CD4-positive, alpha-beta T cell treated with Interferon gamma for 1 hour (primary cell): ENCODE results near the gene CDH10.

ENCODE experiments used
- DNase-seq: peaks from one replicate; pipeline ENCODE4 v3.0.0-alpha.2; 2020

Gene CDH10

DNA sequence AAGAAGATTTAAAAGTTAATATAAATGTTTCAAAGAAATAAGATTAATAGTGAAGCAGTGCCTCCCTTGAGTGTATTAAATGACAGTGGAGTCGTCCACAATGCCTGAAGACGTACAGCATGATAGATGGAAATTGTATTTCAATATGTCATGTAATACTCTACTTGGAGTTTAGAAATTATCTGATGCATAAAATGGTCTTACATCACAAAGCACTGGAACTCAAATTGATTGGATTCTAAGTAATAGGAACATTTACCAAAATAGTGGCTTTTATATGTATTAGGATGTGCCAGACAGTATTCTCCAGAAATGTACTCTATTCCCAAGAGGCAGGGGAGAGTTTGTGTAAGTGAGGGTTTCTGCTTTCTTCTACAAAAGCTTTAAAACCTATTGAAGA, 49.4 kb downstream of the CDH10 start:
- DNase-seq, result no peak

DNA sequence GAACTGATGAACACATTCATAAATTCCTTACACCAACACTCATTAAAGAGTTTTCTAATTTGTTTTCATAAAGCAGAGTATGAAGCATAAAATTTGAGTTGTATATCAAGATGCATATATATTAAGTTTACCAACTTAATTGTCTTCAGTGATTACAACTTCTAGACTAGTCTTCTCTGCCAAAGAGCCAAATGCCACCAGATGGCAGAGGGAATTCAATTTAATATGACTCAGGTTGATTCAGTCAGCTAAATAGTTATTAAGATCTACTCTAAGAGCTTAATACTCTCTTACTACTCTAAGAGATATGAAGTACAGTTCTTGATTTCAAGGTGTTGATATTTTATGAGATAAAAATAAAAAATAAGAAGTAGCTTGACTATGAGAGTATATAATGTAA, 53.4 kb downstream of the CDH10 start:
- no peak for DNase-seq

DNA sequence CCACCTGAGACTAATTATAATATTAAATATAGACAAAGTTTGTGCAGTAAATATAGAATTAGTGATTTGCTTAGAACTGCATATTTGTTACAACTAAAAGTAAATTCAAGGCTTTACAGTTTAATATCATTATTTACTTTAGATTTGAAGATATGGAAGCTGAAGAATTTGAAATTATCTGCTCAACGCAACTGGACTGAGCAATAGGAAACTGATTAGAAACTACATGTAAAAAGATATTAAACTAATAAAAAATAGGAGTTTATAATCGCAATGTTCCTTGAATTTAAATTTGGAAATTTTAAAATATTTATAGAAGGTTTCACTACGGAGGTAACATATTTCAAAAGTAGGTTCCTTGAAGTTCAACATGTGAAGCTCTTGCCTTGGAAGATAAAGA, 55.2 kb downstream of the CDH10 start:
- DNase-seq, result no peak

DNA sequence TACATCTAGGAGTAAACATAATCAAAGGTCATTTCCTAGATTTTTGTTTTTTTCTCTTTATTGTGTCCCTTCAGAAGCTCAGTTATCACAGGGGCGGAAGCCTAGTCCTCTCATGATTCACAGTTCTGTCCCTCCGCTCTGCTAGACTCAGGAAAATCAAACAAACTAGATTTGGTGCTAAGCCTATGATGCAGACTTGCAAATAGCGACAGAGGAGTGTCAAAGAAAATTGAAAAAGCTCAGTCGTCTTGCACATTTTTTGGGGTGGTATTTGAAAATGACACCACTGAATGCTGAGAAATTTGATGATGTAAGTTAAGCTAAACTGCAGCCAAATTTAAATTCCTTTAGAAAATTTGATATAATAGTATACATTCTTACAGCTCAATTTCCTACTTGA, 59.0 kb downstream of the CDH10 start:
- no peak for DNase-seq

DNA sequence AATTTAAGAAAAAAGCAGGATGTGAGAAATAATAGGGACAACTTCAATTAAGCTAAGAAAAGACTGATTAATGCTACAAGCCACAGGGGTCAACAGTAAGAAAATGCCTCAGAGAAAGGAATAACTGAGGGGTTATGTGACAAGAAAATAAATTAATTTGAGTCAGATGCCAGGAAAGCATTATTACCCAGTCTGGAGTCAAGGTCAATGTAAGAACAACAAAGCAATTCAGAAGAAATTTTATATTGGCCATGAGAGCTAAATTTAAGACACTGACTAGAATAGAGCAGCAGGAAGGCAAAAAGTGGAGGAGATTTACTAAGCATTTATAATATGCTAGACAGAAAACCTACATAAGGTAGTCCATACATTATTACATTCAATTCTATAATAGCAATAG, 73.5 kb downstream of the CDH10 start:
- no peak for DNase-seq

DNA sequence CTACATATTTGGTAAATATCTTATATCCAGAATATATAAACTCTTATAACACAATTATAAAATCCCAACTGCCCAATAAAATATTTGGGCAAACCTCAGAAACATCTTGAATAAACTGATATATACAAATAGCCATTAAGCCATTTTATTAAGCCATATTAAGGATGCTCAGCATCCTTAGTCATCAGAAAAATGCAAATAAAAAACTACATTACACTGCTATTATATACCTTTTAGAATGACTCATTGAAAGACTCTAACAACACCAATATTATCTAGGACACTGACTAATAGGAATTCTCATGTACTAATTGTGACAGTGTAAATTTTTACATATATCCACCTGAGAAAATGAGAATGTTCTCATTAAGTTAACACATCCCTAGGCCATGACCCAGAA, 77.8 kb downstream of the CDH10 start:
- DNase-seq, result no peak

DNA sequence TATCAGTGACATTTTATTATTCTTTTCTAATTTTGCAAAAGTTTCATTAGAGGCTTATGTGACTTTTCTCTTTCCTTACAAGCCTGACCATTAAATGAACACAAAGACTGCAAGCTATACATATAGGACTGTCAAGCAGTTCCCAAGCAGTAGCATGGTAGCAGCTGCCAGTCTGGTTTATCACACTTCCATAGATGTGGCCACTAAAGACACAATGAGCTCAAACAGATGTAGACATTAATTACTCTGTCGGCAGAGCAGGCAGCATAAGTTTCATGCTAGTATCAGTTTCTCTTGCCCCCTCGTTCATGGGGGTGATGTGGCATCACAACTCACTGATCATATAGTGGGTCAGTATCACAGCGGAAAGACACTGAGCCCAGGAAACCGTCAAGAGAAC, 89.5 kb downstream of the CDH10 start:
- DNase-seq, result no peak

DNA sequence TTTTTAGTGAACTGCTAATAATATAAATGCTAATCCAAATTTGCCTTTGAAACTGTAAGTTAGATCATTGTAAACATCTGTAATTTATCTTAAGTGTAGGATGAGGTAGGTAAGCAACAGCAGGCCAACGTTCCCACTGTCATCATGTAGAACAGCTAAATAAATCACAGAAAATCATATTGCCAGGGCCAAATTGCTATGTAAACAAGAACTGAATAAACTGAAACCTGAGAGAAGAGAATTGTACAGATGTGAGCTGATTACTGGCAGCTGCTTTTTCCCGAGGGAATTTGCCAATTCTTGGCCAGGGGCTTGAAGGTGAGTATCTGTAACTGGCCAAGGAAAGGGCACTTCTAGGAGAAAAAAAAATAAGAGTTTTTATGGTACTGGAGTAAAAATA, 97.6 kb downstream of the CDH10 start:
- no peak for DNase-seq

DNA sequence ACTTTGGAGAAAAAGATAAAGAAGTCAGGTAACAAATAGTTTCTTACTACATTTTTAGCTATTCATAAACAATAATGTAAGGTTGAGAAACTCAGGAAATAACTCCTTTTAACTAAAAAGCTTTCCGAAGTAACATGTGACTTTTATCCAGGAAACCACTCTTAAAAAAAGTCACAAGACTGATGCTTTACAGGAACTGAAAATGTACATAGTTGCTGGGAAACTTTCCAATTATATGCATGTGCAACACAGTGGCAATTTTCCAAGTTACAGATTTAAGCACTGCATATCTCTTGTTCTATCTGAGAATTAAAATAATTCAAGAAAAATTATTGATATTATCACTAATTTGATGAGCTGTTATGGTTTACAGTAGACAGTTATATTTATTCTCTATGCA, 105.2 kb downstream of the CDH10 start:
- no peak for DNase-seq

DNA sequence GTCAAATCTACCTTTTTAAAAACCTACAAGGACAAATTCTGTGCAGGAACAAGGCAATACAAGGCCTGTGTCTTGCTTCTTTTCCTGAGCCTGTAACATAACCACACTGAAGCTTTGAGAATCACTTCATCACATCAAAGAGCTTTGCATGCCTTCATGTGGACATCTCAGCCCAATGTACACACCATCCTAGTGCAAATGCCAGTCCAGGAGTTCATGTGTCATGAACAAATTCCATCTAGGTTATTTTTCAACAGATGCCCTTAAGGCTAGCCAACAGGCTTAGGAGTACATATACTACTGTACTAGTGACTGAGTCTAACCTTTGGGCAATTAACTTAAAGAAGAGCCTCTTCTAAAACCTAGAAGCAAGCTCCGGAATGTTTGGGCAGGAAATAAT, 106.4 kb downstream of the CDH10 start:
- no peak for DNase-seq

DNA sequence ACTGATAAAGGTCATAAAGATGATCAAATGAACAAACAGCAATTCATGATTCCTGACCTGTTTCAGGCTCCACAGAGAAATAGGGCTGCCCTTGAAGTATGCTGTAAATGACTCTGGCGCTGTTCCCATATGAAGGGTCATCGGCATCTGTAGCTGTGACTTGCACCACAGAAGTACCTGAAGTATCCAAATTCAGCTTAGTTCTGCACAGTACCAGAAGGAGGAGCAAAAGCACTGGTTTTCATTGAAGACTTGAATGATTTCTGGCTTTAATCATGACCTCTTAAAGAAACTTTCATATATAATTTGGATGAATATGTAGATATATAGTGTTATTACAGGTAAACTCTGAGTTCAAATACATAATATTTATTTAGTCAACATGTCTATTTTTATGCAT, 109.1 kb downstream of the CDH10 start:
- no peak for DNase-seq

DNA sequence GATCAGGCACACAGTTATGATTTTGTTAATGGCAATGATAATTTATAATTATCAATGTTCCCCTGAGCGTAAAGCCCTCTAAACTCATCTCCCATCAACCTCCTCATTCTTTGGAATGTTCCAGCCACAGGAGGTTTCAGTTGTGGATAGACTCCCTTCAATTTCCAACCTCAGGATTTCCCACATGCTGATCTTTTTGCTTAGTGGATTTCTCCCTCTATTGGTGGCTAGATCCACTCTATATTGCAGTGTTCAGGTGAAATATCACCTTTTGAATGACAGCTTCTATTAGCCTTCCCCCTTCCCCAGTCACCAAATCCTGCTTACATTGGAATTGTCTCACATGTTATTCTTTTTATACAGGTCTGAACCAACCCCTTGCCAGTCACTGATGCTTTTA, 113.9 kb downstream of the CDH10 start:
- DNase-seq, result no peak

DNA sequence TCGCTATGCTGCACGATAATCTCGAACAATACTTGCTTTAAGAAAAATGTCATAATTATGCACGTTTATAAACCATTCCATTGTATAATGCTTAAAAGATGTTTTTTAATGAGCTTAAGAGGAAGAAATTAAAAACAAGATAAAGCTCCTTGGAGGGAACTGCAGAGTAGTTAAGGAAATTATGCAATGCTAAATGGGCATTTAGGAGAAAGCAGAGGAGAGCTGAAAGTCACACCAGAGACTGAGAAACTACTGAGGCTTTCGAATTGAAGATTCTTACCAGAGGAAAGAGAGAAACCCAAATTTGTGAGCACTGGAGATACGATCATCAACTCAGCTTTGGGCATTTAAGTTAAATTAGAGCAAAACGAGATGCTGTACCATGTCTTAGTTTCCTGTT, 119.4 kb downstream of the CDH10 start:
- DNase-seq, result no peak

DNA sequence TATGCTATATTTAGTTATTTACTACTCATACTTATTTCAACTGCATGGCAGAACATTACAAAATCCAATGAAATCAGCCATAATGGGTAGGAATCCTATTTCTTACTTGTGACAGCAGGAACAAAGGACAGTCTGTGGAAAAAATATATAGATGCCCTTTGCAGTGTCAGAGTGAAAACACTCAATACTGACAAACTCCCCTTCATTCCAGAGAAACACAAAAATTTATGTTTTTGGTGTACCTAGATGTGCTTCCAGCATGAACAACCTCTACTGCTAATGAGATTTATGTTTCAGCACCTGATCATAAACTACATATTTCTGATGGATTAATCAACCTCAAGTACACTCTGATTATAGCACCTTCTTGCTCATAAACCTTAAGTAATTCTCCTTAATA, 132.4 kb downstream of the CDH10 start:
- no peak for DNase-seq

DNA sequence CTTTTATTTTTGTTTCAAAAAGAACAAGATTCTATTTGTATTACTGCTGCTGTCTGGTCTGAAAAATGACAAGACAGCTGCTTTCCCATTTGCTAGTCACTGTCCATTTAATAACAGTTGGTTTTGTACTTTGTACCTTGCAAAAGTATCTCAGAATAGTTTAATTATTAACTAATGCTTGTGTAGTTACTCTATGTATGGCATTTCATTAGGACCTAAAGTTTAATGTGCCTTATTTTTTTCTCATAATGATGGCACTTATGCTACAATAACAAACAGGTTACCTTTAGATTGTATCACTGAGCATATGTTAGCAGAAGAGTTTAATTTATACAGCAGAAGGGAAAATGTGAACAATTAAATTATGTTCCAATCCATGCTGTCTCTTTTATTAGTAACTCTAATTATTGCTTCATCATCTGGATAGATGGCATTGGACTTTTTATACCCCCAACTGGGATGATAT, 134.2 kb downstream of the CDH10 start:
- DNase-seq, result no peak

DNA sequence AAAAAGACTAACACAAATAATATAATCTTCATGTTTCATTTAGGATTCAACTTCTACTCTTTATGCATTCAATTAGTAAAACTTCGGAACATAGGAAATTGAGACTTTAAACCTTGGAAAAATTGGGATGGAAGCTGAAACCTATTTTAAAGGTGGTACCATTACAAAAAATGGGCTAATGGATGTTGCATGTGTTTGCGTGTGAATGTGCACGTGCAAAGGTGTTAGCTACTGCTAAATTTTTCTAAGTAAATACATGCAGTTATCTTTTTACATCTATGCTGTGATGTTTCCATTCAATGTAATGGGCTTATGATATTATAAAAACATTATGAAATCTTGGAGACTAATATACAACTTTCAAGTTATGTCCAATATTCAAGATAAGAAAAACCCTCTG, 134.8 kb downstream of the CDH10 start:
- no peak for DNase-seq

DNA sequence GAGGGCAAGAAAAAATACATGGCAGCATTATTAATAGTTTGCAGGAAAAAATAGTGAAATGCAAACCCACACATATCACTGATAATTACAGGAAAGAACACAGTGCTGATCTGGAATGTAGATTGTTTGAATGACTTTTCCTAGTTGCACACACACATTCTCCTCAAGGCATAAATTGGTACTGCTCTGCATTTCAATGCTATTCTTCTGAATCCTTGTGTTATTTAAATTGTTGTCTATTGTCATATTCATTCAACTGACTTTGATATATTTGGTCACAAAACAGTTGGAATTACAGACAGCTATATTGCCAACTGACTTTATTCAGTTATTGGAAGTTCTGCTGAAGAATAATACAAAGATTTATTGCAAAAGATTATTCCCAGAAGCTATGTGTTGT, 139.5 kb downstream of the CDH10 start:
- no peak for DNase-seq

DNA sequence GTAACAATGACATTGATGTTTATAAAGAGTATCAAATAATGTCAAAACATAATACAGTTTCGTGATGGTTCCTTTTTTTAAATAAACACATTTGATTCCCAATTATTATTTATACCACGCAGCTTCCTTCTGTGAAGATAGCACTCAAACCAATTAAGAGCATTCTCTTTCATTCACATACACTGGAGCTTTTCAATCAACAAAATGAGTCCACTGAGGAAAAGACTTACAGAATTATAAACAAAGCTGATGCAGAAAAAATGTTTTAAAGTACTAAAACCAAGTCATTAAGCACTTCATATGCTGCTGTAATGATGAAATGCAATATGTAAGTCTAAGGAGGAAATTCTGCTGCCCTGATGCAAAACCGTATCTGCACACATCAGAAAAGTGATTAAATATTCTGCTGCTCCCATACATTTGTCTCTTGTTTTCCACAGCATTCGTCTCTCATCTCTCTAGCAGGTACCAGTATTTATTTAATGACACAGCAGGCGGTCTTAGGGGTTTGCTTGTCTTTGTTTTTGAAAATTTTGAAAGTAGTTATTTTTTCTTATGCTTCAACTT, 147.1 kb downstream of the CDH10 start:
- DNase-seq, result no peak

DNA sequence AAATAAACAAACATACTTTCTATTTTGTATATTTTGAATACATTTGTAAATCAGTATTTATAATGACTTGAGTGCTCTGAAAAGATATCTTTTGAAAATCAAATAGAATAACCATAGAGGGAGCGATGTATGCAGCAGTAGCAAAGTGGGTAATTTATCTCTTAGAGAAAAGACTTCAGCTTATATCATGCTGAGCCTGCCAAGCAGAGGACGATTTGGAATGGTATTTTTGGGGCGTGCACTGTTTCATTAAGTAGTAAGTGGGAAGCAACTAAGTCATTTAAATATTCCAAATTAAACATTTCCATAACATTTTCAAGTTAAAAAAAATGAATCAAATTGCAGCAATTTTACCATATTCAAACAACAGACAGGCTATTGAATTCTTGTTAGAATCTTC, 147.6 kb downstream of the CDH10 start:
- no peak for DNase-seq

DNA sequence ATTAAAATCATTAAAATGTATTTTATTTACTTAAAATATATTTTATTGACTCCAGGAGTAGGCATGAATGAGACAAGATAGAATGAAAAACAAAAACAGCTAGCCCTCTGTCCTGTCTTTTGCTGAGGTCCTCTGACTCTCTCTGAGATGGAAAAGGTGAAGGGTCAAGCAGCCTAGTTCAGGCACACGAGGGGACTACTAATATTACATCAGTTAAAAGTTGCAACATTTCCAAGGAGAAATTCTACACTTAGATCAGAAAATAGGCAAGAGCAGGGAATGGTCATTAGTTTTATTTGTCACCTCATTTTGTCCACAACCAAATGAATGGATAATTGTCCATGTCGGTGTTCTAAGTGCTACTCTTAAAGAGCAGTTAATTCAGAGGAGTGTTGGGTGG, 148.5 kb downstream of the CDH10 start:
- no peak for DNase-seq

DNA sequence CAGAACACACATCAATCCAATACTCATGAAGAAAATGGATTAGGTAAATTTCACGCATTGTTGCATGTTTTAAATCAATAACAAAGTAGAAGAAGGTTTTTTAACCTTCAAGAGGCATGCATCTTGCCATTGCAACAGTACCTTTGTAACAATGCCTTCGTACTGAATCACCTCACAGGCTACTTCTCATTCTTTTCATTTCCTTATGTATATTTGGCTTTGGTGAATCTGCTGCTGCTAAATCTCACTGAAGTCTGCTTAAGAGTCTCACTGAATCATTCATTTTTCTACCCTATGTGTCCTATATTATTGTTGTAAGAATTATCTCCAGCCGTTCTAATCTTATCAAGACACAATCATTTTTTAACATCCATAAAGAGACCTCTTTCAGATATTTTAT, 152.5 kb downstream of the CDH10 start:
- no peak for DNase-seq

DNA sequence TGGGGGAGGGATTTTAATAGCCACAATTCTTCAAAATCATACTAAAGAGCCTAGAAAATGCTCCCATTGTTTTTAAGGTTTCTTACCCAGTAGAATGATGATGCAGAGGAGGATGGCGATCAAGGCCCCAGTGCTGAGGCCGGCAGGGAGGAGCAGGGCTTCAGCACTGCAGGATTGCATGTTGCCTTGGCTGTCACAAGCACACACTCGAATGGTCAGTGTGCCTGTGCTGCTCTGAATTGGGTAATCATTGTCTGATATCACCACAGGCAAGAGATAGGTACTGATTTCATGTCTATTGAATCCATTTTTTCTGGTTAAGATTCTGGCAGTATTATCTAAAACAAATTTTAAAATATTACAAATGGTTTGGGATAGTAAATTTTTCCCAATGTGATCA, 153.3 kb downstream of the CDH10 start:
- DNase-seq, result no peak

DNA sequence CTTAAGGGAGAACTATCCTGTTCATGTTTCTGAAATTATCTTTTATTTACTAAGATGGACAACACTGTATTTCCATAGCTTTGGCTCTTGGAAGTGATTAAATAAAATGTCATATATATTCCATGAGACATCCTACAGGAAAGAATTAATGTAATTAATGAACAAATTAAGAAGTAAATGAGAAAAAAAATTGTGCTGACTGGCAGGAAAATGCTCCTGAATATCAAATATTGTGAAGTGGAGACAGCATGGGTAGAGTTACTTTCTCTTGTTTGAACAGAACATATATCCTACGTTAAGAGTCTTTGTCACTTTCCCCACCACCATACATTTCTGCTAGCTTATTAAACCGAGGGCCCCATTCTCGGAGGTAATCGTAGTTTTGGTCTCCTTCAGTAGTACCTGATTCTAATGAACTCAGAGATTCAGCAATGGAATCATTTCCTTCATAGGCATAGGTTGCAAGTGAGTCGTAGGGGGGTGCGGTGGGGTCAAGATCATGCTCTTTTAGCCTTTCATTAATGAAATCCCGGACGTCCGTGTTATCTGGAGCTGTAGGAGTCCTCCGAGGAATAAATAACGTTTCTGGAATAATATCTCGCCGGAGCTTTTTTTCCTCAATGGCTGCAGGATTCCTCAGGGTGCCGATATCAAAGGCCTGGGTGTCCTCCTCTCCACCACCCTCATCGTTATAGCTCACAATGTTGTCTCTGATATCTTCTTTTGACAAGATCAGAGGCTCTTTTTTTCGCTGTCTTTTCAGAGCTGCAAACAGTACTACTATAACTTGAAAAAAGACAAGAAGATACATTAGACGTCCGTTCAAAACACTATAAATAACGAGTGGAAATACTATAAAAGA, 157.2 kb downstream of the CDH10 start:
- no peak for DNase-seq

DNA sequence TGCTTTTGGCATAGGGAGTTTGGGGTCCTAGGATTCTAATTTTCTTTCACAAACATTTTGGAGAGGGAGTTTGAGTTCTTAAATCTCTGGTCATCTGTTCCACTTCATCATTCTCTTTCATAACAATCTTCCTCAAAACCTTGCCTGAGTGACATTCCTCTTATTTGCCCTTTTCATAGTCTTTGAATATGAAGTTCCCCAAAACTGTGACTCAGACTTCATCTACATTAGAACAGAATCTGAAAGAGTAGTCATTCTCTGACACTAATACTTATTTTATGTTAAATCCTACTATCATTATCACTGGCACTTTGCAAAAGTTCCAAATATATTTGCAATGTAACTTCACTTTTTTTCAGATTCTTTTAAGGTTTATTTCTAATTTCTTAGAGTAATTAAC, 163.8 kb downstream of the CDH10 start:
- DNase-seq, result no peak

DNA sequence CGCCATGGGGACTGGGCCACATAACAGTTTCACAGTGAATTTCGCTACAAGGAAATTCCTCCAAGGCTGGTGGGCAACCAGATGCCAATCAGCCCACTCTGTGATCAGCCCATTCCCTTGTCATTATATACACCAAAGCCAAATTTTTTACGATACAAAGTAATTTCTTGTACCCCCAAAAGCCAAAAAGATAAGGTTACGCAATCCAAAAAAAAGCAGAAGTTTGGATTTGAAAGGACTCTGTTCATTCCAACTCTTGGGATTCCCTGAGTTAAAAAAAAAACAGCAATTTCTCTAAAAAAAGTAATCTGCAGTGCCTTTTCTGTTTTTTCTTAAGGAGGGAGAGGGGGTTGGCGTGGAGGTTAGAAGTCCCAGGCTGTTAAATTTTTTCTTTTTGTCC, 166.8 kb downstream of the CDH10 start:
- no peak for DNase-seq
